ENCODE measurements around the gene C16orf74.

DNA sequence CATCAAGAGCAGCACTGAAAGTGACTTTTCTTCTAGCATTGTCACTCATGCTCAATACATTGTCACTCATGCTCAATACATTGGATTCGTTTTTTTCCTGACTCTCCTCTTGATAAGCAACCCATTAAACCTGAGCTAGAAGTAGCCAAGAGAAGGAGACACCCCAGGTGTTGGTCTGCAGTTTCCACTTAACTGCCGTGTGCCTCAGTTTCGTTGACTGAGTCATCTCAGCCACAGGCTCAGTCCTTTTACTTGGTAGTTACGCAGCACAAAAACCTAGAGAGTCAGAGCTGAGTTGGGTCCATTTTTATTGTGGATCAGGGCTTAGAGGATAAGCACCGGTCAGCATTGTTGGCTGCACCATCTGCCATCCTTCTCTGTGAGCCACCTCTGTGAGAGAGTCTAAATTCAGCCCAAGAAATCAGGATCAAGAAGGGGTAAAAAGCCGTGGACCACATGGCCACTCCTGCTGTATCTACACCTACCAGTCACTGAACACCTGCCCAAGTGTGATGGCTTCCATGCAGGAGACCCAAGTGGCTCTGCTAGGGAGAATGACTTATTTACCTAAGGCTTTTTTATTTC, 73.4 kb downstream of the C16orf74 start:
- TF ChIP-seq POLR2A (IDR thresholded peaks at IDR 0.05): no peak
- TF ChIP-seq, protein P1, sequence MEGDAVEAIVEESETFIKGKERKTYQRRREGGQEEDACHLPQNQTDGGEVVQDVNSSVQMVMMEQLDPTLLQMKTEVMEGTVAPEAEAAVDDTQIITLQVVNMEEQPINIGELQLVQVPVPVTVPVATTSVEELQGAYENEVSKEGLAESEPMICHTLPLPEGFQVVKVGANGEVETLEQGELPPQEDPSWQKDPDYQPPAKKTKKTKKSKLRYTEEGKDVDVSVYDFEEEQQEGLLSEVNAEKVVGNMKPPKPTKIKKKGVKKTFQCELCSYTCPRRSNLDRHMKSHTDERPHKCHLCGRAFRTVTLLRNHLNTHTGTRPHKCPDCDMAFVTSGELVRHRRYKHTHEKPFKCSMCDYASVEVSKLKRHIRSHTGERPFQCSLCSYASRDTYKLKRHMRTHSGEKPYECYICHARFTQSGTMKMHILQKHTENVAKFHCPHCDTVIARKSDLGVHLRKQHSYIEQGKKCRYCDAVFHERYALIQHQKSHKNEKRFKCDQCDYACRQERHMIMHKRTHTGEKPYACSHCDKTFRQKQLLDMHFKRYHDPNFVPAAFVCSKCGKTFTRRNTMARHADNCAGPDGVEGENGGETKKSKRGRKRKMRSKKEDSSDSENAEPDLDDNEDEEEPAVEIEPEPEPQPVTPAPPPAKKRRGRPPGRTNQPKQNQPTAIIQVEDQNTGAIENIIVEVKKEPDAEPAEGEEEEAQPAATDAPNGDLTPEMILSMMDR (IDR thresholded peaks at IDR 0.05 in 4 of 5, conservative IDR thresholded peaks at IDR 0.05 in 1 of 5): no peak

All from gastrocnemius medialis (tissue), 4 donors.